Measurements from ENCODE around the gene CAGE1. TPM values are rescaled to one million over a fixed set of nuclear protein-coding genes. Genes with fewer than 3 reads are reported as not detected.
A peak's percentile ranks its signal among the peaks of the same experiment; 100 is the strongest.

CAGE1 gene
- total RNA-seq (not detected), polyA plus RNA-seq (not detected)
- long read RNA-seq, donor 1: 0 reads
- long read RNA-seq, donor 2, partial matches to known transcripts: 6 of 23 reads
- long read RNA-seq, donor 2, other reads (novel, unspliced or antisense): 17 of 23 reads
- long read RNA-seq, donor 3: 0 reads
- long read RNA-seq, donor 4: 0 reads
- long read RNA-seq, donor 5: 0 reads
- long read RNA-seq, donor 6, partial matches to known transcripts: 25 of 38 reads
- long read RNA-seq, donor 6, other reads (novel, unspliced or antisense): 13 of 38 reads
- long read RNA-seq, donor 7: 0 reads
- long read RNA-seq, donor 8, partial matches to known transcripts: 28 of 28 reads
- long read RNA-seq, donor 8, other reads (novel, unspliced or antisense): 0 of 28 reads
- long read RNA-seq, donor 9, partial matches to known transcripts: 30 of 35 reads
- long read RNA-seq, donor 9, other reads (novel, unspliced or antisense): 5 of 35 reads
- long read RNA-seq, donor 10: 0 reads

DNA sequence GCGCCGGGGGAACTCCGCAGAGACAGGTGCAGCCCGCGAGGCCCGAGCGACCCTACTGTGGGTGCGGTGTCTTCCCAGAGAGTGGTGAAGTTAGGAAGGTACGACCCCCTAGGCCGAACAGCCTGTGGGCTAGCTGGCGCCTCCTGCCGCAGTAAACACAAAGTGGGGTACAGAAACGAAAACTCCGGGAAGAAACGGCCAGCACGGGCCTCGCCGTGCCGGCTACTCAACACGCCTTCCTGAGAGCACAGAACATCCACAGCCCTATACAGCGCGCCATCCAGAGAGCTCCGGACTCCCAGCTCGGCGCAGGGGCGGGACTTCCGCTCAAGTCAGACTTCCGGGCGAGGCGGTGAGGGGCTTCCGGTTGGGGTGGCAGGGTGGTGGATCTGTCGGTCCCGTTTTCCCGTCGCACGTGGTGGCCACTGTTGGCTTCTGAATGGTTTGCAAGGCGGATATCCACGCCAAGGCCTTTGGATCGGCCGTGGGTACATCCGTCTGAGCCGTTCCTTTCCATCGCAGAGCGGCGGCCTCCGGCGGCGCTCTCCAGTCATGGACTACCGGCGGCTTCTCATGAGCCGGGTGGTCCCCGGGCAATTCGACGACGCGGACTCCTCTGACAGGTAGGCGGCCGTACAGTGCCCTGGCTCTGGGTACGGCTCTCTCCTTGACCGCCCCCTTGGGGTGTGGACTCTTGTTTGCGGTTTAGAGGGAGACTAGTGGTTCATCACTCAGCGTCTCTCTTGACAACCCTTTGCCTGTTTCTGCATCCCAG is at the start of gene CAGE1, which contains the start of gene RIOK1:
Gene CAGE1, minus strand, starts transcription at position 292 of the 775 bp plus-strand sequence. CDS start 2,569 bp downstream, outside the sequence.
Gene RIOK1, plus strand, starts transcription at position 358 of the 775 bp plus-strand sequence. Its CDS starts 195 bp downstream, at position 553.
- intact Hi-C loops (cut with DNase I; ENCODE audit: low total_unique reads): loop anchor here (10.0 kb wide), 1 partner anchor 205 kb away; the partner anchor contains the start of gene SNRNP48
- H3K27me3 ChIP-seq: no peaks in the 10 kb centered on the region
- peak; percentile 62 to 92 (median 79) for TF ChIP-seq POLR2AphosphoS5 (IDR thresholded peaks at IDR 0.05)
- TF ChIP-seq EP300 (IDR thresholded peaks at IDR 0.05): no peak
- peak in 1 of 7 experiments; percentile 8 for TF ChIP-seq CTCF (IDR thresholded peaks at IDR 0.05)
- TF ChIP-seq POLR2A (IDR thresholded peaks at IDR 0.05): peak in 1 of 4 donors; percentile 27
- H3K4me1 ChIP-seq: peaks cover 19 to 37% (median 28%) of the 10 kb centered on the region in 4 donors
- 0 to 1% (median 0%) methylated on average over 8 to 62 of the region's 62 CpGs for WGBS, 5 donors
- H3K36me3 ChIP-seq: peaks cover 0 to 20% (median 17%) of the 10 kb centered on the region in 4 donors
- H3K4me3 ChIP-seq: peak within 1 kb of the TSS; percentile 72 to 91 (median 84)
- no peaks in the 10 kb centered on the region for H3K9me3 ChIP-seq
- peak within 1 kb of the TSS; percentile 87 to 95 (median 93) for H3K27ac ChIP-seq
- DNase-seq: peak; percentile 96 to 98

DNA sequence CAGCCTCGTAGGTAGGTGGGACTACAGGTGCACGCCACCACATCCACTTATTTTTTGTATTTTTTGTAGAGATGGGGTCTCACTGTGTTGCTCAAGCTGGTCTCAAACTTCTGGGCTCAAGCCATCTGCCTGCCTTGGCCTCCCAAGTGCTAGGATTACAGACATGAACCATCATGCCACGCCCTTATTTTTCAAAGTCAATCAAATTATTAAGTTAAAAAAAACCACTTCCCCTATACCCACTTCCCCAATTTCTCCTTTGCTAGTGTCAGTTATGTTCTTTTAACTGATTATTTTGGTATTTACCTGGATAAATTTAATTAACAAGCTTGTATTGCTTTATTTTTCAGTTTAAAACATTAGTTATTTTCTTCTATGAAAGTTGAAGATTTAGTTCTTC is 49.7 kb upstream of the CAGE1 start:
- no peaks in the 10 kb centered on the region for H3K36me3 ChIP-seq
- no peak overlapping the region for H3K27ac ChIP-seq
- no peak for DNase-seq
- intact Hi-C loops (cut with DNase I; ENCODE audit: low total_unique reads): no loop called here
- 73 to 89% (median 84%) methylated on average over 3 of the region's 3 CpGs for WGBS, 5 donors
- no peak for TF ChIP-seq POLR2AphosphoS5 (IDR thresholded peaks at IDR 0.05)
- TF ChIP-seq POLR2A (IDR thresholded peaks at IDR 0.05): no peak
- no peak for TF ChIP-seq EP300 (IDR thresholded peaks at IDR 0.05)
- no peak for TF ChIP-seq CTCF (IDR thresholded peaks at IDR 0.05)
- H3K4me3 ChIP-seq: no peak overlapping the region
- no peaks in the 10 kb centered on the region for H3K4me1 ChIP-seq
- H3K9me3 ChIP-seq: peaks cover 0 to 6% (median 1%) of the 10 kb centered on the region in 4 donors
- peaks cover 0 to 6% (median 0%) of the 10 kb centered on the region in 3 donors for H3K27me3 ChIP-seq

DNA sequence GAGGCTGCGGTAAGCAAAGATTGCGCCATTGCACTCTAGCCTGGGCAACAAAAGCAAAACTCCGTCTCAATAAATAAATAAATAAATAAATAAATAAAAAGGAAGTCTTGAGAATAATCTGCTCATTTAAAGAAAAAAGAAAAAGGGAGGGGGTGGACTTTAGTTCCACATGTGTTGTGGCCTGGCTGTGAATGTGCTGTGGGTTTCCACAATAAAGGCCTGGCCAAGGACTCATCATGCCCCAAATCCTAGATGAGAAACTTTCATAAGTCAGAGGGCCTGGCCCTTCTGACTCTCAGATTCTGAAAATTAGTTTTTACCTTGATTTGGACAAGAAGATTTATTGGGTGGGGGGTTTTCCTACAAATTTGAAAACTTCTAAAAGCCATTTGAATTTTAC is 48.5 kb upstream of the CAGE1 start:
- WGBS, 5 donors: 94 to 100% (median 98%) methylated on average over 3 of the region's 3 CpGs
- no peaks in the 10 kb centered on the region for H3K4me1 ChIP-seq
- TF ChIP-seq EP300 (IDR thresholded peaks at IDR 0.05): no peak
- TF ChIP-seq POLR2A (IDR thresholded peaks at IDR 0.05): no peak
- no peak for TF ChIP-seq POLR2AphosphoS5 (IDR thresholded peaks at IDR 0.05)
- no peak for TF ChIP-seq CTCF (IDR thresholded peaks at IDR 0.05)
- H3K27ac ChIP-seq: no peak overlapping the region
- H3K9me3 ChIP-seq: peaks cover 0 to 6% (median 1%) of the 10 kb centered on the region in 4 donors
- intact Hi-C loops (cut with DNase I; ENCODE audit: low total_unique reads): no loop called here
- peaks cover 0 to 6% (median 0%) of the 10 kb centered on the region in 3 donors for H3K27me3 ChIP-seq
- H3K4me3 ChIP-seq: no peak overlapping the region
- H3K36me3 ChIP-seq: no peaks in the 10 kb centered on the region
- no peak for DNase-seq

DNA sequence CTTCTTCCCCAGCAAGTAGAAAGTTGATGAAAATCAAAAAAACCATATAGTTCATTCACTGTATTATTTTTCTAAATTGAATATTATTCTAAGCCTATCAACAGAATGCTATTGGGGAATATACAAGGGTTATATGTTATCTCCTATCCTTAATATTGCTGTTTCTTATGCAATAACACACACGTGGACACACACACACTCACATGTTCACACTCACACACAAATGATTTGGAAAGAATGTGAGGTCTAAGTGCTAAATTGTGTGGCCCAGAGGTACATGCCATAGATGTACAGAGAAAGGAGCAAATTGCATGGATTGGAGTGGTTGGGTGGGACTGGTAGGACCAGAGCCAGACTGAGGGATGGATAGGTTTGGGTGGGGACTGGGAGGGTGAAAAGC is 45.1 kb upstream of the CAGE1 start:
- intact Hi-C loops (cut with DNase I; ENCODE audit: low total_unique reads): no loop called here
- no peak for DNase-seq

More for the DNA sequence above, 45.1 kb upstream of the CAGE1 start:
- TF ChIP-seq POLR2A (IDR thresholded peaks at IDR 0.05) (no peak), POLR2AphosphoS5 (IDR thresholded peaks at IDR 0.05) (no peak), EP300 (IDR thresholded peaks at IDR 0.05) (no peak), CTCF (IDR thresholded peaks at IDR 0.05) (no peak)
- WGBS, 5 donors: 57 to 89% (median 69%) methylated on average over 1 of the region's 1 CpG
- H3K4me3 ChIP-seq: no peak overlapping the region
- H3K9me3 ChIP-seq: peaks cover 0 to 6% (median 1%) of the 10 kb centered on the region in 4 donors
- H3K27me3 ChIP-seq: no peaks in the 10 kb centered on the region
- peaks cover 0 to 14% (median 2%) of the 10 kb centered on the region in 4 donors for H3K4me1 ChIP-seq
- H3K36me3 ChIP-seq: no peaks in the 10 kb centered on the region
- H3K27ac ChIP-seq: no peak overlapping the region

All from stomach (tissue), 19 donors.